DMS114 treated with DMSO at 0.1 percent for 48 hours (cell line): ENCODE results near the gene UNC79.
A peak's percentile ranks its signal among the peaks of the same experiment; 100 is the strongest.
"Not testable (repeated sequence)": the region's sequence is repeated elsewhere in the genome, so short reads cannot be mapped to it uniquely, and the experiment has no call there.

Experiments used
- DNase-seq: peaks from one replicate; lab custom pipeline; 2025; ENCODE audit not compliant: unreplicated experiment; lab: John Stamatoyannopoulos, UW

The UNC79 gene

DNA sequence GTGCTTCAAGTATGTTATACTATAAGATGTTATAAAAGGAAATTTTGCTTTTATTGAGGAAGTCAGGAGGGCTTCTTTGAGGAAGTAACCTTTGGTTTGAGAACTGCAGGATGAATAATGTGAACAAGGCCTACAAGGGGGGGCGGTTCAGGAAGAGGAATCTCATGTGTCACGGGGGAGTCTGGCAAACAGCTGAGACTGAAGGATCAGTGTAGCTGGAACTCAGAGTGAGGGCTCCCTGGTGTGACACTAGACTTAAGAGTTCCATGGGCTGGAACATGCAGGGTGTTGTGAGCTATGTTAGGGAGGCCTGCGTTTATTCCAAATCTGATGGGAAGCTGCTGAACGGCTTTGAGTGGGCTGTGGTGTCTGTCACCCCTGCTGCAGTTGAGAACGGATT, 62.3 kb downstream of the UNC79 start:
- DNase-seq, result no peak

DNA sequence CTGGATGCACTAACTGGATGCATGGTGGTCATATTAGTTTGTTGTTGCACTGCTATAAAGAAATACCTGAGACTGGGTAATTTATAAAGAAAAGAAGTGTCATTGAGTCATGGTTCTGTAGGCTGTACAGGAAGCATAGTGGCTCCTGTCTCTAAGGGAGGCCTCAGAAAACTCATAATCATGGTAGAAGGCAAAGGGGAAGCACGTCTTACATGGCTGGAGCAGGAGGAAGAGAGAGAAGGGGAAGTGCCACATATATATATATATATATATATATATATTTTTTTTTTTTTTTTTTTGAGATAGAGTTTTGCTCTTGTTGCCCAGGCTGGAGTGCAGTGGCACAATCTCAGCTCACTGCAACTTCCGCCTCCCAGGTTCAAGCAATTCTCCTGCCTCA, 62.9 kb downstream of the UNC79 start:
- DNase-seq, result not testable (repeated sequence)

DNA sequence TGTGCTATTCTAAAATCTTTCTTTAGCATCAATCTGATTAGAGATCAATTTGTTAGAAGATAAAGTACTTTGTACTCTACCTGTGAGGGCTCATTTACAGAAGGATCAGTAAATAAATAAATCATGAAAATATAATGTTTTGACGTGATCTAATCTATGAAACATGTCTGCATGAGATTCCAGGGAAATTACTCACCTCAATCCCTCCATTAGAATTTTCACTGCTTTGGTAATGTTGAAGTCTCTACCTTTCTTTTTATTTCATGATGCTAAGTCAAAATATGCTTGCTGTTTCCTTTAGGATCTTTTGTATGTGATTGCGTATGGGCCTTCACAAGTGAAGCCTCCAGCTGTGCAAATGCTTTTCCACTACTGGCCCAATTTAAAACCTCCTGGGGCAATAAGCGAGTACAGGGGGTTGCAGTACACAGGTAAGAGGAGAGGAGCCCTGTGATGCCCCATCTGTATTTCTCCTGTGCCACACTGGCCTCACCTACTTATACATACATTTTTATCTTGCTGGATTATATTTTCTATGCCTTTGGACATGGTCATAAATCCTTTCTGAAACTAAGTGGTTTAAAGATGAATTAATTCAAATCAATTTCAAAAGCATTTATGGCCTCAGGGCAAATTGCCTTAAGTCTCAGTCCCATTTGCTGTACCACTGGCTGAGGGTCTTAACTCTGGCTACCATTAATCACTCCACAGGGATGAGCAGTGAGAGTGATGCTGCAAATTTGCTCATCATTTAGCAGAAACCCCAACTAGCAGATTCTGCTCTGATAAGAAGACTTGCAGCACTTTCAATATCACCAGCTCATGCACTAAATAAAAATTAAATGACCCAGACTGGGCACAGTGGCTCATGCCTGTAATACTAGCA, 66.4 kb downstream of the UNC79 start:
- no peak for DNase-seq

- DNase-seq, result no peak
These were observed 79.3 kb downstream of the UNC79 start for GRCh38 chr14:93510056-93510455.

- no peak for DNase-seq
These were observed 80.3 kb downstream of the UNC79 start for GRCh38 chr14:93511001-93511400.

DNA sequence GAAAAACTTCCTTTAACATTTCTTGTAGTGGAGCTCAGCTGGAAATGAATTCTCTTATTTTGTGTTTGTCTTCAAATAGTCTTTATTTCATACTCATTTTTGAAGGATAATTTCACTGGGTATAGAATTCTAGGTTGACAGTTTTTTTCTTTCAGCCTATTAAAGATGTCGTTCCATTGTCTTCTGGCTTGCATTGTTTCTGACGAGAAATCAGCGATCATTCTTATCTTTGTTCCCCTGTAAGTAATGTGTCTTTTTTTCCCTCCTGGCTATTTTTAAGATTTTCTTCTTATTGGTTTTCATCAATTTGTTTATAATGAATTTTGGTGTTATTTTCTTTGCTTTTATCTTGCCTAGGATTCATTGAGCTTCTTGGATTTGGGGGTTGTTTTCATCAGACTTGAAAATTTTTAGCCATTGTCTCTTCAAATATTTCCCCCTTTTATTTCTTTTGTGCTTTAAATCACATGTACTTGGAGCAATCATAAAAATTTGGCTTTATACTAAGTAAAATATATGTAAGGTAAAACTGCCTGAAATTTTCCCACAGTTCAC, 89.4 kb downstream of the UNC79 start:
- no peak for DNase-seq

- no peak for DNase-seq
These were observed 91.5 kb downstream of the UNC79 start for GRCh38 chr14:93522221-93522620.

DNA sequence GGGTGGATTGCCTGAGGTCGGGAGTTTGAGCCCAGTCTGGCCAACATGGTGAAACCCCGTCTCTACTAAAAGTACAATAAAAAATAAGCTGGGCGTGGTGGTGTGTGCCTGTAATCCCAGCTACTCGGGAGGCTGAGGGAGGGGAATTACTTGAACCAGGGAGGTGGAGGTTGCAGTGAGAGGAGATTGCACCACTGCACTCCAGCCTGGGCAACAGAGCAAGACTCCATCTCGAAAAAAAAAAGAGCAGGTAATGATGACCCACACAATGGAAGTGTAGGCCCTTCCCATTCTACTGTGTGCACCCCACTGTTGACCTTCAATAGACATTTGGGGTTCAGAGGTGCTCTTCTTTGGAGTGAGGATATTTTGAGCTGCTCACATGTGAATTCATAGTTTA, 94.5 kb downstream of the UNC79 start:
- not testable (repeated sequence) for DNase-seq

DNA sequence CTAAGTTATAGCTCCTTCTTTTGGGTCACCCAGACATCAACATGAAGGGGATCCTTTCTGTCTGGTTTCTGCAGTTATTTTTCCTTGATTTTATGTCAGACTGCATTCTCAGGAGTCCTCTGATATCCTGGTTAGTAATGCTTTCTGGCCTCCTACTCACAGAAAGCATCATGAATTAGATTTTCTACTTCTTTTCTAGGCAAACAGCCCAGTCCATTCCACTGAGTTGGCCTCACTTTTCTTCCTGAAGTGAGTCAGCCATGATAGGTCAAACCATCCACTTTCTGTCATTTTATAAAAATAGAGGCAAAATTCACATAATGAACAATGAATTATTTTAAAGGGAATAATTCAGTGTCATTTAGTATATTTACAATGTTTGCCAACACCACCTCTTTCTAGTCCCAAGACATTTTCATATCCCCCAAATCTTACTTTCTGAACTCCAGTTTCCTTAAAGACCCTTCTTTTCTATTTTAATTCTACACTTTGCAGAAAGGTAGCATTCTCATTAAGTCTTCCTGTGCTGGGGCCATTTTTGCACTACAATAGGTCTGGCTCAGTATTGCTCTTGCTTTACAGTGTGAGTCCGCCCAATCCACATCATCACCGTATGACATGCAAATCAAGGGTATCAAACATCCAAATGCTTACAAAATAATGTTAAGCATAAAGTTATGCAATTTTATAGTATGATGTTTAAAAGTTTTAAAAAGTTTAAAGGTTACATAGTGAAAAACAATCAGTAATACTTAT, 95.1 kb downstream of the UNC79 start:
- no peak for DNase-seq

DNA sequence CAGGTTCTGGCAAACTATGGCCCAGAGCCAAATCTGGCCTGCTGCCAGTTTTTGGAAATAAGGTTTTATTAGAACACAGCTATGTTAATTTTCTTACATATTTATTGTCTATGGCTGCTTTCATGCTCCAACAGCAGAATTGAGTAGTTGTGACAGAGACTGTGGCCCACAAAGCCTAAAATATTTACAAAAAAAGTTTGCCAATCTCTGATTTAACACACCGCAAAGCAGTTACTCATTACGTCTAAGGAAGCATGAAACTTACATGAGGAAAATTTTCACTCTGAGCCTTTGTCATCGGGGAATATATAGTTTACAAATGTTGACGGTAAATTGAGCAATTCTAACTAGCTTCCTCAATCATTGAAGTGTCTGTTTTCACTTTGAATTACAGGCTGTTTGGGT, 96.5 kb downstream of the UNC79 start:
- no peak for DNase-seq

DNA sequence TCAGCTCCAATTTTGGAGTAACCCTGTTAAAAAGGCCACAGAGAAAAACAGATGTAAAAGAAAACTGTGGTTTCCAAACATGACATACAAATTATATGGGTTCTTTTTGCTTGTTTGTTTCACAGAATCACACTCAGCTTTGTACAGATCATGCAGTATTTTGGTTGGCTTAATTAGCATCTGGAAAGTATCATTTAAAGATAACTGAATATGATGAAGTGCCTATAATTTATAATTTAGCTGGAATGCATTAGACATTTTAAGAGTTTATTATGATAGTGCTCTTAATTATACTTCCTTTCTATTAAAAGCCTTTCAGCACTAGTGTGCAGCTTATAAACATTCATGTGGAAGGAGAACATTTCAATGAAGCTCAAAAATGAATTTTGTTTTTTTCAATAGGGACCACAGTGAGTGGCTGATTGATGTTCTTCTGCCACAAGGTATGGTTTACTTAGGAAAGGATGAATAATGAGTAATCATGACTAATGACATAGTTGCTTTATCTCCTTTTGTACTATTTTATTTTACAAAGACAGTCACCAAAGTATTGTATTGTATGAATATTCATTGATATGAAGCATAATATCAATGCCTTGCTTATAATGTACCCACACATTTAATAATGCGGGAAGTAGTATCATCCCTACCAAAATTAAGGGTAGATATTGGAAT, 98.3 kb downstream of the UNC79 start:
- no peak for DNase-seq

DNA sequence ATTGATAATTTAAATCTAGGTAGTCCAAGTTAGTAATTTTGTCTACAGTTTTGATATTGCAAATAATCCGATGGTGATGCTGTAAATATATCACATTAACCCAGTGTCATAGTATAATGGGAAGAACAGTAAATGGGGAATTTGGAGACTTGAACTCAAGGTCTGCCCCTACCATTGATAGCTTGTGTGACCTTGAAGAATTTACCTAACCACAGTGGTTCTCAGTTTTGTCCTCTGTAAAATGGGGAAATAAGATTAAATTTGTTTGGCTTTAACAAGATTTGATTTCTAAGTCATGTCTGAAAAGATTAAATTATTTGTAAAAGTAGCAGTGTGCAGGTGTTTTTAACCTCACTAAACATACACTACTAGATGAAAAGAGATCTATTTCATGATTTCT, 100.9 kb downstream of the UNC79 start:
- no peak for DNase-seq

DNA sequence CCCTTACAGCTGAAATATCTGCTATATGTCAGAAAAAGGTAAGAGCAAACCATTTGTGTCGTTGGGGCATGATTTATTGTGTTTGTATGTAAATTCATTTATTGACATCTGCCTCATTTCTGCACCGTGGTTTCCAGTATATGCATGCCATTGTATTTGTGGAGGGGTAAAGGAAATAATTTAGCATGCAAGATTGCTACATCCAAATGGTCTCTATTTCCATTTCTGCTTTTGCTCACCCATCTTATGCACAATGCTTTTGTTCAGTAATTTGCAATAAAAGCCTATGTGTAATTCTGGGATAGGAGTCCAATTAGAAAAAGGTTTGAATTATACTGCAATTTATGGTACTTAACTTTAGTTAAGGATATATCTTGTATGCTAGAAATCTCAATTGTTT, 101.8 kb downstream of the UNC79 start:
- no peak for DNase-seq

DNA sequence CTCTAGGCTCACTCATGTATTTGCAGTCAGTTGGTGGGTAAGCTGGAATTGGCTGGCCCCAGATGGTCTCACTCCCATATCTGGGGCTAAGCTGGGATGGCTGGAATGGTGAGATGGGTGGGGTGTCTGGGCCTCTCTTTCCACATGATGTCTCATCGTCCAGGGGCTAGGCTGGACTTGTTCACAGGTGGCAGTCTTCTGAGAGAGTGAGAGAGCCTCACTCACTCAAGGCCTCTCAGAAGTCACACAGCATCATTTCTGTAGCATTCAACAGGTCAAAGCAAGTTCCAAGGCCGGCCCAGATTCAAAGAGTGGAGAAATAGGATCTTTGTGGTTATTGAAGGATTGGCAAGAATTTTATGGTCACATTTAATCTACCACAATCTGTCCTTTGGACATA, 102.7 kb downstream of the UNC79 start:
- no peak for DNase-seq

DNA sequence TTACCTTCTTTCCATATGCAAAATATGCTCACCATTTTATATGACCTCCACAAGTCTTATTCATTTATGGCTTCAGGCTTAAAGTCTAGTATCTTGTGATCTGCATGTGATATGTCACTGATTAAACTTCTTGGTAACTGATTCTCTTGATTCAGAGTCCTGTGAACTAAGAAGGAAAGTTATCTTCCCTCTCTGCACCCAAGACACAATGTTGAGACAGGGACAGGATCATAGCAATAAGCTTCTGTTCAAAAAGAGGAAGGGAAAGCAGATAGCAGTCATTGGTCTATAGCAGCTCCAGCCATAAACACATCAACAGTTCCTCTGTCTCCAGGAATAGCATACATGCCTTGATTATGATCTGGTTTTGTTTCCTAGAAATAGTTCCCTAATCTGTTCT, 103.1 kb downstream of the UNC79 start:
- no peak for DNase-seq

DNA sequence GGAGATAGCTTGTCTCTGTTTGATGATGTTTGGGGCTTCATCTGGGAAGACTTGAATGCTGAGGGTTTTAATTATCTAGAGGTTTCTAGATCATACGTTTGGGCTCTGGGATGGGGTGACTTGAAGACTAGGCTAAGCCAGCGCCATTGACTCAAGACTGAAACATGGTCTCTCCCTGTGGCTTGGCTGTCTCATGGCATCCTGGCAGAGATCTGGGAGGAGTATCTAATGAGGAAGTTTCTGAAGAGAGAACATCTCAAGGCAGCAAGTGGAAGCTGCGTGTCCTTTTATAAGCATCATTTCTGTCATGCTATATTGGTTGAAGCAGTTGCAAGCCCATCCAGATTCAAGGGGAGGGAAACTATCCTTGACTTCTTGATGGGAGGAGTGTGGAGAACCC, 104.8 kb downstream of the UNC79 start:
- DNase-seq, result no peak

DNA sequence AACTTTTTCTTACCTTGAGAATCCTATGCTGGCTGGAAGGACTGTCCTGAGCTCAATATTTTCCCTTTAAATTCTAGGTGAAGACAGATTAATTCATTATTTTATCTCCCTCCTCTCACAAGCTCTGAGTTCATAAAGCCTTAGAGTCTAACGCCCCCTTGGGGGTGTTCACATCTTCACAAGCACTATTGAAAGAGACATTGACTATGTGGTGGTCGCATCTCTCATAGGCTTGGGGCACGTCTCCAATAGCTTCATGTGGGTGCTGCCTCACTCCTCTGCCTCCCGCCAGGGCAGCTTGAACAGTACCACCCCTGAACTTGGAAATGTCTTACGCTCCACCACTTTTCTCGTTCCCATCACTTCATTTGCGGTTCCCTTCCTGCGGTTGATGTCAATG, 106.2 kb downstream of the UNC79 start:
- DNase-seq, result no peak

DNA sequence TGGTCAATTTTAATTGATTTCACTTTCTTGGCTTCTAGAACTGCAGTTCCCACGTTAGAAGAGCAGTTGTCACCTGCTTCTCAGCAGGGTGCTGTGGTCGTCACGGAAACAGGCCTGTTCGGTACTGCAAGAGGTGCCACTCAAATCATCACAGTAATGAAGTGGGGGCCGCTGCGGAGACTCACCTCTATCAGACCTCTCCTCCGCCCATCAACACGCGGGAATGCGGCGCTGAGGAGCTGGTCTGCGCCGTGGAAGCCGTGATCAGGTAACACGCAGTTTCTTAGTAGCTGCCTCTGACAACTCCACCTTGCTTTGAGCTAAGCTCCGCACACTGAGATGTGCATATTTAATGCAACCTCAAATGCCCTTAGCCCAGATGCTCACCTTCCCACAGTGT, 107.2 kb downstream of the UNC79 start:
- no peak for DNase-seq

GRCh38 chr14:93538413-93538812, 107.7 kb downstream of the UNC79 start:
- DNase-seq, result no peak

DNA sequence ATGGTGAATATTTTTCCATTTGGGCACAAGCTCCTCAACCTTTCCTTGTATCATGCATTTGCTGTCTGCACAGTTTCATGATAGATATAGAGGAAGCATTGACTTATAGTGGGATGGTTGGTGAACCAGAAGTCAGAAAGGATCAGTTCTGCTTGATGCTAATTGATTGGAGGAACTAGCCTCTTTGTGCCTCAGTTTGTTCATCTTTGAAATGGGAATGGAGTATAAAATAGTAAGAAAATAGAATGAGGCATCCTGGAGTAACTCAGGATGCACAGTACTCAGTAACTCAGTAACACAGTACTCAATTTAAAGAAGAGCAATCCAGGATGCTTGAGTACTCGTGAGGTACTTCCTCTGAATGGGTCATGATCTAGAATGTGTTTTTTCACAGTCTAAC, 109.5 kb downstream of the UNC79 start:
- DNase-seq, result no peak

- peak; percentile 35 for DNase-seq
These were observed 113.0 kb downstream of the UNC79 start for GRCh38 chr14:93543766-93544165.

- DNase-seq, result no peak
These were observed 113.5 kb downstream of the UNC79 start for GRCh38 chr14:93544212-93544611.
